HFFc6 (cell line): Measurements from ENCODE around the gene ZNF428. TPM values are rescaled to one million over a fixed set of nuclear protein-coding genes. Genes with fewer than 3 reads are reported as not detected.

ENCODE experiments used
- DNase-seq: peaks from one replicate; pipeline ENCODE4 v3.0.0-alpha.2; 2018
- H3K27ac Mint-ChIP-seq: 2 replicates; pipeline ENCODE4 v1.8.0; 2020; ENCODE audit warnings: mild to moderate bottlenecking, mixed read lengths
- H3K27me3 Mint-ChIP-seq: 2 replicates; pipeline ENCODE4 v1.8.0; 2021; ENCODE audit warnings: mild to moderate bottlenecking, moderate library complexity, mixed read lengths; ENCODE audit not compliant: insufficient read depth
- H3K36me3 Mint-ChIP-seq: 2 replicates; pipeline ENCODE4 v1.8.0; 2021; ENCODE audit warnings: low read depth, mixed read lengths
- H3K4me1 Mint-ChIP-seq: 2 replicates; pipeline ENCODE4 v1.8.0; 2020; ENCODE audit warnings: low read depth, mixed read lengths
- H3K4me3 Mint-ChIP-seq: 2 replicates; pipeline ENCODE4 v1.8.0; 2020; ENCODE audit warnings: mild to moderate bottlenecking, moderate library complexity, mixed read lengths
- H3K9me3 Mint-ChIP-seq: 2 replicates; pipeline ENCODE4 v1.8.0; 2020; ENCODE audit warnings: mild to moderate bottlenecking, mixed read lengths
- CTCF ChIP-seq: fragments of 200-600 bp; sonication (generic); IDR thresholded peaks from 2 replicates; pipeline ENCODE4 v1.5.0; 2021; ENCODE audit warnings: antibody characterized with exemption, mild to moderate bottlenecking
- total RNA-seq, 6 experiments: library from RNA; stranded (reverse); fragmentation: NEBNext Ultra II Directional; extraction: Animal tissue kit (Norgen Biotek cat#: 25700); gene quantifications; 2 replicates in 1 of 6; 3 replicates in 5 of 6; pipeline ENCODE4 v1.2.3, GENCODE V29; 2021

Gene ZNF428
- total RNA-seq, 6 experiments from 2014 or later, result 32.2 to 42.2 (median 37.3) TPM

DNA sequence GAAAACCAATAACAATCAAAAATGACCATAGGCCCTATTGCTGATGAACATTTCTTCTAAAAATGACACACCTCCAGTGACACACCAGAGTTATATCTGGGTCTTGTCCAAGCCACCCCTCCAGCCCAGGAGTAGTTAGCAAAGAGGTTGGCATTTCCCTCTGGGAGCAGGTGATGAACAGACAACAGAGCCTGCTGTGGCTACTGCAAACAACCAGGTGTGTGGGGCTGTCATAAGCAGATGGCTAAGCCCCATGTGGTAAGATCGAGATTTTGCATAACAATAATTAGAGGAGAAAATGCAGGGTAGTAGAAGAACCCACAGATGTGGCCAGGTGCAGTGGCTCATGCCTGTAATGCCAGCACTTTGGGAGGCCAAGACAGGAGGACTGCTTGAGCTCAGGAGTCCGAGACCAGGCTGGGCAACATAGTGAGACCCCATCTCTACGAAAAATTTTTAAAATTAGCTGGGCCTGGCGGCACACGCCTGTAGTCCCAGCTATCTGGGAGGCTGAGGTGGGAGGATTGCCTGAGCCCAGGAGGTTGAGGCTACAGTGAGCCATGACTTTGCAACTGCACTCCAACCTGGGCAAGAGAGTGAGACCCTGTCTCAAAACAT lies 49.1 kb downstream of the ZNF428 start:
- Mint-ChIP-seq H3K4me3 (no peak overlapping the region), H3K4me1 (peaks cover 33% of the 10 kb centered on the region), H3K27me3 (peaks cover 3% of the 10 kb centered on the region), H3K9me3 (no peaks in the 10 kb centered on the region), H3K36me3 (no peaks in the 10 kb centered on the region), H3K27ac (peak overlapping the region; percentile 1; the same call in 1 of the 2 replicates)
- no peak for DNase-seq
- TF ChIP-seq CTCF, result no peak

DNA sequence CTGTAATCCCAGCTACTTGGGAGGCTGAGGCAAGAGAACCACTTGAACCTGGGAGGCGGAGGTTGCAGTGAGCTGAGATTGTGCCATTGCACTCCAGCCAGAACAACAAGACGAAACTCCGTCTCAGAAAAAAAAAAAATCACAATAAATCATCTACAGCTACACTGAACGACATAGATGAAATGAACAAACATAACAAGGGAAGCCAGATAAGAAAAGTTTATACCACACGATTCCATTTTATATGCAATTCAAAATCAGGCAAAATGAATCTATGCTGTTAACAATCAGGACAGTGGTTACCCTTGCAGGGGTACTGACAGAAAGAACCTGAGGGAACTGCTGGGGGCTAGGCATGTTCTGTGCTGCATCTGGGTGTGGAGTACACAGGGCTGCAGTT lies 49.8 kb downstream of the ZNF428 start:
- no peak for TF ChIP-seq CTCF
- H3K4me1 Mint-ChIP-seq, result peaks cover 27% of the 10 kb centered on the region
- no peaks in the 10 kb centered on the region for H3K27me3 Mint-ChIP-seq
- no peak overlapping the region for H3K4me3 Mint-ChIP-seq
- H3K36me3 Mint-ChIP-seq, result 0 out of 2 replicates have a peak, but pooled peaks cover 4% of the 10 kb centered on the region
- DNase-seq, result no peak
- H3K9me3 Mint-ChIP-seq, result no peaks in the 10 kb centered on the region
- peak overlapping the region; percentile 1; the same call in 1 of the 2 replicates for H3K27ac Mint-ChIP-seq

DNA sequence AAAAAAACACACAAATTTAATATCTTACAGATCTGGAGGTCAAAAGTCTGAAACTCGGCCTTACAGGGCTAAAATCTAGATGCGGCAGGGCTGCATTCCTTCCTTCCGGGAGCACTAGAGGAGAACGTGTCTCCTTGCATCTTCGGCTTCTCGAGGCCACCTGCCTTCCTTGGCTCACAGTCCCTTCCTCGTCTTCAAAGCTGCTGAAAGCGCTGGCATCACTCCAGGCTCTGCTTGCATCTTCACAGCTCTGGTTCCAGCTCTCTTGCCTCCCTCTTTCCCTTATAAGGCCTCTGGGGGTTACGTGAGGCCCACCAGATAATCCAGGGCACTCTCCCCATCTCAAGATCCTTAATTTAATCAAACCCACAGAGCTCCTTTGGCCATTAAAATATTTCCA lies 54.6 kb downstream of the ZNF428 start:
- Mint-ChIP-seq H3K27me3 (no peaks in the 10 kb centered on the region), H3K4me1 (peaks cover 39% of the 10 kb centered on the region), H3K4me3 (no peak overlapping the region), H3K27ac (no peak overlapping the region), H3K36me3 (peaks cover 35% of the 10 kb centered on the region), H3K9me3 (no peaks in the 10 kb centered on the region)
- no peak for DNase-seq
- no peak for TF ChIP-seq CTCF

DNA sequence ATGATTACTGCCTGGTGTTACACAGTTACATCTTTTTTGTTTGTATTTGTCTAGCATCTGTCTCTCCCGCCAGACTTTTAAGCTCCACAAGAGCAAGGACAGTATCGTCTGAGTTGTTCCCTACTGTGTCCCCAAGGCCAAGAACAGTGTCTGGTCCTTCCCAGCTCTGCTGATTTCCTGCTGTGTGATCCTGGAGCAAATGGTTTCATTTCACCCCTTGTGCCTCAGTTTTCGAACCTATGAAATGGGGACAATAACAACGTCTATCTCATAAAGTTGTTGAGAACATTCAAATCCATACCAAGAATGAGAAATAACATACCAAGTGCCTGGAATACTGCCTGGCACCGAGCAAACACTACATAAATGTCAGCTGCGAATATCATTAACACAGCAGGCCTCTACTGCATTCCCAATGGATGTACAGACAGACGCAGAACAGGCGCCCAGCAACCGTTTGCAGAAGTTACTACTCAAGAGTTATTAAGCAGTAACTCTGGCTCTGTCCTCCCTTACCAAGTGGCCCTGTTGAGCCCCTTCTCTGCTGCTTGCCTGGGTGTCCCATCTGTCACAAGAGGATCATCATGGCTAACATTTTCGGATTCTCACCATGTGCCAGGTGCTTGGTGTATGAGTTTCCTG lies 55.5 kb downstream of the ZNF428 start:
- no peak overlapping the region for H3K4me3 Mint-ChIP-seq
- DNase-seq, result no peak
- TF ChIP-seq CTCF, result no peak
- peaks cover 38% of the 10 kb centered on the region for H3K4me1 Mint-ChIP-seq
- no peaks in the 10 kb centered on the region for H3K9me3 Mint-ChIP-seq
- H3K36me3 Mint-ChIP-seq, result peaks cover 35% of the 10 kb centered on the region
- no peaks in the 10 kb centered on the region for H3K27me3 Mint-ChIP-seq
- H3K27ac Mint-ChIP-seq, result peak overlapping the region; percentile 78

- peak overlapping the region; percentile 78 for H3K27ac Mint-ChIP-seq
- H3K36me3 Mint-ChIP-seq, result peaks cover 35% of the 10 kb centered on the region
- no peaks in the 10 kb centered on the region for H3K9me3 Mint-ChIP-seq
- H3K4me1 Mint-ChIP-seq, result peaks cover 43% of the 10 kb centered on the region
- TF ChIP-seq CTCF, result no peak
- H3K4me3 Mint-ChIP-seq, result no peak overlapping the region
- peak; percentile 78 for DNase-seq
- no peaks in the 10 kb centered on the region for H3K27me3 Mint-ChIP-seq
These were observed 56.7 kb downstream of the ZNF428 start for GRCh38 chr19:43562698-43563241.
